DMS153 treated with DMSO at 0.1 percent for 48 hours (cell line): ENCODE data around the gene UNC119B.
A peak's percentile ranks its signal among the peaks of the same experiment; 100 is the strongest.

Experiments
- DNase-seq: peaks from one replicate; lab custom pipeline; 2025; ENCODE audit not compliant: unreplicated experiment; lab: John Stamatoyannopoulos, UW

The UNC119B gene

DNA sequence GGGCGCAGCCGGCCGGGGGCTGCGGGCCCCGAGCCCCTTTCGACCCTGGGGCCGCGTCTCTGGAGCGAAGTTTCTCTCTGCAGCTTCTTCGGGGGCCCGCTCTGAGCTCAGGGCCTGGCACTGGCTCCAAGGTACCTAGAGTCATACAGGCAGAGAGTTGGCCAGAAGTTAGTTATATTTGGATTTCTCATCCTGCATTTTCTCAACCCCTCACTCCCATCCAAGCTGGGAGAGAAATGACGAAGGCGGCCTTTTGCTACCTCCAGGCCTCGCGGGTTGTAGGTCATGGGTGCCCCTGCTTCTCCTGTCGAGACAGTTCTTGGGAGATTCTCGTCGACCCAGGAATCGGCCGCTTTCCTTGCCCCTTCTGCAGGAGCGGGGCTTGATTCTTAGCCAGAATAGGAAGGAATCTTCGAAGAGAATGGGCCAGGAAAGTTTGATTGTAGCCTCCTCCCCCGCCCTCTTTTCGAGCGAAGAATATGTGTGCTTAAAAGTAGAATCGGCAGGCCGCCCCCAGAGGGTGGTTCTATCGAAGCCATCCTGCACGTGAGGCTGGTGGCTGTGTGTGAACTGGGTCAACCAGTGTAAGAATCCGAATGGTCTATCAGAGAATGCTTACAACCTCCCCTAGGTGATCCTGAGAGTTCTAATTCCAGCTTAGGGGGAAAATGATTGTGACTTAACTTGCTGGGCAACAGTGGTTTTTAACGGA, 22.5 kb upstream of the UNC119B start:
- DNase-seq, result no peak

DNA sequence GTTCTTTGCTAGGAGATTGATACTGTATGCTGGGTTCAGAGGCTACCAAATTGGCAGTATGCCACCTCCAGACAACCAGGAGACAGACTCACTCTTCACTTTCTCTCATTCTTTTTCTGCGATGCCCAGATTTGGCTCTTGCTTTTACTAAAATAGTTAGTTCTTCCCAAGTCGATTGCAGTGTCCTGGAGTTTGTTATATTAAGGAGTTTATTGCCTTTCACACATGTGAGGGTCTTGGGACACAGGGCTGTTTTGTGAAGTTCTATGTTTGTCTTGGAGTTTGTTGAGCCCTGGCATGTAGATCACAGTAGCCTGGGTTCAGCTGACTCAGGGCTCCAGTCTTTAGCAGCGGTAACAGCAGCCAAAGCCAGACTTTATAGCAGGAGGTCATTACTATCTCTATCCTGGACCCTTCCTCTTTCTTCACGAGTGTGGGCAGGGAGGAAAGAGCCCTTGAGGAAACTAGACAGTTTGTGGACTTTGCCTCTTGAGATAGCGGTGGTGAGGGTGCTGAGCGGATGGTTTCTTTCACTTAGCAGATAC, 21.7 kb upstream of the UNC119B start:
- no peak for DNase-seq

DNA sequence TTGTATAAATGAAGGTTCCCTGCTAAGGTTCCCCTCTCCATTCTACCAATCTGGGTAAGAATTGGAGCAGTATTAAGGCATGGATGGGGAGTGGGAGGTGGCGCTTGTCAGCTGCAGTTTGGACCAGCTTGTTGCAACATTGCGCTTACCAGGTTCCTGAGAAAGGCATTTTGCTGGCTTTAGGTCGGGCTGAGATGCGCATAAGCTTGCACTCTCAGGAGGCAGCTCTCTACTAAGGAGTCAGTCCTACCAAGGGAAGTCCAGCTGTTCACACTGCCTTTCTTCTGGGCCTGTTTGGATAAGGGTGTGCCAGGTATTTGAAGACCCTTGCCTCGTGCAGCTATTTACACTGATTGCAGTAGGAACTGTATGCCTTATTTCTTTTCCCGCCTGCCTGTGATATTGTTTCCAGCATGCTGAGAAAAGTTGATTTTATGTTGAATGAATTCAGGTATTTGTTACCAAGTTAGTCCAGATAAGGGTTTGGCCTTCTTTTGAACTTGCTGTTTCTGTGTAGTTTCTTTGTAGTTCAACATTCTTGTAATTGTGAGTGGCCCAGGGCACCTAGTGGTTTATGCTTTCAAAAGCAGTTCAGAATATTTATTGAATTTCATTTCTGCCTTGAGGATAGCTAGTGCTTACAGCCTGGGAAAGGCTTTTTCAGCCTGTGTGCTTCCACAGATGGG, 20.7 kb upstream of the UNC119B start:
- DNase-seq, result no peak

DNA sequence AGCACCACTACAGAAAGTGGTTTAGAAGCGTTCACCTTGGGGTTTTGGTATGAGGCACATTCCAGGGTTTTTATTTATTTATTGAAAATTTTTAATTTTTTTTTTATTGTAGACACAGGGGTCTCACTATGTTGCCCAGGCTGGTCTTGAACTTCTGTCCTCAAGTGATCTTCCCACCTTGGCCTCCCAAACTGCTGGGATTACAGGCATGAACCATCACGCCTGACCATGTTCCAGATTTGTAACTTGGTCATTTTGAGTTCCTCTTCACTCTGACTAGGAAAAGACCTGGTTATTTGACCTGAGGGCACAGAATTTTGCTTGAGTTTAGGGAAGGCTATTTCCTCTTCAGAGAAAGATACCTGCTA, 20.2 kb upstream of the UNC119B start:
- no peak for DNase-seq

DNA sequence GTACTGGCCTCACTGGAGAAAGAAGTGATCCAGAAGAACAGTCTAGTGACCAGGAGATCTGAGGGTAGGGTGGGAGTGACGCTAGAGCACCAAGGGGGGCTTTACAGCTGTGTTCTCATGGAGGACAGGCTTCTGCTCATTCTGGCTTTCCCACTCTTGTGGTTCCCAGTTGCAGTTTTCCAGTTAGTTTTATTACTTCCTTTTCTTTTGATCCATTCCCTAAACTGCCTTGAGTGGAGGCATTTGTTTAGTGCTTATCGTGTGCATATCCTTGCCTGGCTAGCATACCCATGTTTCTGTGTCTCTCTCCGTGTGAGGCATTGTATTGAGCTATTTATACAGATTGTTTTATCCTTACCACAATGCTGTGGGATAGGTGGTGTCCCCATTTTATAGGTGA, 19.3 kb upstream of the UNC119B start:
- DNase-seq, result no peak

DNA sequence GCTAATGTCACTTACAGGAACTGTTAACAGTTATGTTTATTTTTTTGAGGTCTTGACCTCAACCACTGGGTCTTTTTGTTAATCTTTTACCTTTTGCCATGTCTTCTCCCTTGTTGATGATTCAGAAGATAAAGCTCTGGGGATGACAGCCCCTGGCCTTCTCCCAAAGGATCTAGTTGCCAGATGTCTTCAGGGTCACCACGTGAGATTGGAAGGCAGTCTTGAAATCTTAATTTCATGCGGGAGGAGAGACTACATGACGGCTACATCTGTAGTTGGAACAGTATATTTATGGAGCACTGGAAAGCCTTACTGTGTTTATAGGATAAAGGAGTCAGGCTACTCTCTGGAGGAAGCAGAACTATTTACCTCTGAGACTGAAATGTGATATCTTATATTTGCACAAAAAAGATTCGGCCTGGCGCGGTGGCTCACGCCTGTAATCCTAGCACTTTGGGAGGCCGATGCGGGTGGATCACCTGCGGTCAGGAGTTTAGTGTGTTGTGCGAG, 17.7 kb upstream of the UNC119B start:
- DNase-seq, result no peak

DNA sequence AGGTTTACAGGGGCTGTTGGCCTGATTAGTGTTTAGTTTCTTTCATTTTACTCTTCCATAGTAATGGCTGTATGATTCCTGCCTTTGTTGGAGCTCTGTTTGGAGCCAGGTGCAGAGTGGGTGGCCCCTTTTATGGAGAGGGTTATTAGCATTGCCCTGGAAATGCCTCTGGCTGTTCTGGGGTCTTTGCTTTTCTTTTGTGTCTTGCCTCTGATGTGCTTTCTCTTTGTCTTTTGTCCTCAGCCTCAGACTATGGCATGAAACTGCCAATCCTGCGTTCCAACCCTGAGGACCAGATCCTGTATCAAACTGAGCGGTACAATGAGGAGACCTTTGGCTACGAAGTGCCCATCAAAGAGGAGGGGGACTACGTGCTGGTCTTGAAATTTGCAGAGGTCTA, 16.4 kb upstream of the UNC119B start:
- no peak for DNase-seq

DNA sequence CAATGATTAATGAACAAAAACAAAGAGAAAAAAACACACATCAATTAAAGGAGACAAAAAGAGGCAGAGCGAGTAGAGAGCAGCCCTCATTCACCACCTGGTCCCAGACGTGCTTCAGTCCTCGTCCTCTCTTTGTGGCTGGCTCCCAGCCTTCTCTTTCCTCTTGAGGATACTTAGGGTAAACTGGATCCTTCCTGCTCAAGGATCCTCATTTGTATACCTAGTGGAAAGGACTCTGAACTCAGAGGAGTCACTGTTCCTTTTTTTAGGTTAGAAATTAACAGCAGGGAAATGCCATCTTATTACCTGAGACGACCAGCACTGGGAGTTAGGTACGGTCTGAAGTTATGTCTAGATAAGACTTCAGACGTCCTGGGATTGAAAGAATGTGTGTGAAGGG, 13.6 kb upstream of the UNC119B start:
- no peak for DNase-seq

DNA sequence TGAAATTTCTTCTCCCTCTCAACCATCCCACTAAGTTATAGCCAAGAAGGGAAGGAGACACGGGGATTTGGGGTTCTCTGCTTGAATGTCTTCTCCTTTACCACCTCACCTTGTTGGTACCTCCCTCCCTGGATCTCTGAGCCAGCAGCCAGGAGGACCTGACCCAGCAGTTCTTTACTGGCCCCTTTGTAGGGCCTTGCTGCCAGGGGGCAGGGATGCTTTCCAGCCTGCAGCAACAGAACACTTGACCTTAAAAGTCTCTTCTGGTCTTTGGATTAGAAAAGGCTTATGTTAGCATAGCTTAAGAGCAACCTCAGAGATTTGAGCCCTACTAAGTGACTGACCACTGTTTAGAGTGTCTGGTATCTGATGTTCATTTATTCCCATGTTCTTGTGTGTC, 12.9 kb upstream of the UNC119B start:
- no peak for DNase-seq

DNA sequence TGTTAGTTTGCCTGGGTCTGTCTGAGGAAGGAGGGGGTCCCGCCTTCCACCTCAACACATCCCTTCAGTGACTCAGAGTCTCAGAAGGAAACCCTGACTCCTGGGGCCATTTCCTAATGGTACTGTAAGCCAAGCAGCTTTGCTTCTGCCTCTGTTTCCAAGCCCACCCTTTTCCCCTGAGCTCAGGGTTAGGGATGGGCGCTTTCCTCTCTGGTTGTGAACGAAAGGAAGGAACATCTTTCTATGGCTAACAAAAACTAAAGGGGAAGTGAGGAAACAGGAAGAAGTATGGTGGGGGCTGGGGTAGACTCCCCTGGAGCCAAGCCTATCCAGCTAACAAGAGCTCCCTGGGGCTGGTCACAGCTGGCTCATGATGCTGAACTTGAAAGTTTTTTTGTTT, 11.6 kb upstream of the UNC119B start:
- no peak for DNase-seq

DNA sequence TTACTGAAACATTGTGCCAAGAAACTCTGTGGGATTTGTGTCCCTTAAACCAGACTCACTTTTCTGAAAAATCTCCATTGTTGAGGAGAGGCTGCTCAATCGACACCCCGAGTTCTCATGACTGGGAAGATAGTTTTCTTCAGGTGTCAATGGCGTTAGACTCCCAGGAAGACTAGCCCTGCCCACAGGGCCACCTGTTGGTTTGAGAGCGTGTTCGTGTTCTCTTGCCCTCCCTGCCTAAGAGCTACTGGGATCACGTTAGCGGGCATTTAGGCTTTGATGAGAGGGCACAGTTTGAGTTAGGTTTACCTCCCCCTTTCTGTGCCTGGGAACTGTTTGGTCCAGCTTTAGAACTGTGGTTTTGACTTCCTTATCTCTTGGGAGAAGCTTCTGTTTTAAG, 10.7 kb upstream of the UNC119B start:
- DNase-seq, result no peak

DNA sequence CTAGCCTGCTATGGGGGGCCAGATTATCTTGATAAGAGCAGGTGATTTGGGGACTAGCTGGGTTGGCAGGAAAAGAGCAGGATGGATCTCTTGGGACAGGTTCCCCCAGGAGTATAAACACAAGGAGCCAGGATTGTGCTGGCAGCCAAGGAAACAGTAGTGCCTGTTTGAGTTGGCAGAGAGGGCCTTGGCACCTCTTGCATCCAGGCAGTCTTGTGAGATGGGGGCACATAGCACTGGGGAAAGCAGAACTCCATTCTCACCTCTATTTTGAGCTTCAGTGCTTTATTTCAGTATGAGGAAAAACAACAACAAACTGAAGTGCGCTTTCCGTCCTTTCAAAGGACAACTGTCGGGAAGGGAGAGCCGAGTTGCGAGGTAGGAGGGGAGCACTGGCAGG, 9.4 kb upstream of the UNC119B start:
- no peak for DNase-seq

DNA sequence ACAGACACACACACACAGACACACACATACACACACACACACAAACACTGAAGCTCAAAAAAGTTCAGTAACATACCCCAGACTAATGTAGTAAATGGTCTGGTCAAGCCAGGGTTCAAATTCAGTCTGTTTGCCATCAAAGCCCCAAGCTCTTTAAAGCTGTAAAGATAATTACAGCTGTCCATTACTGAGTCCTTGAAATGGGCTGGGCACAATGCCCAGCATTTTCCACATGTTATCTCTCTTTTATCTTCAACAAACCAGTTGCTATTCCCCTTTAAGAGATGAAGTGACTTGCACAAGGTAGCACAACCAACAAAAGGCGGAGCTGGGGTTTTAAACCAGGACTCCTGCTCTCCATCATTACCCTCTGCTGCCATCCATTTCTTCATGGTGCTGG, 7.6 kb upstream of the UNC119B start:
- no peak for DNase-seq

DNA sequence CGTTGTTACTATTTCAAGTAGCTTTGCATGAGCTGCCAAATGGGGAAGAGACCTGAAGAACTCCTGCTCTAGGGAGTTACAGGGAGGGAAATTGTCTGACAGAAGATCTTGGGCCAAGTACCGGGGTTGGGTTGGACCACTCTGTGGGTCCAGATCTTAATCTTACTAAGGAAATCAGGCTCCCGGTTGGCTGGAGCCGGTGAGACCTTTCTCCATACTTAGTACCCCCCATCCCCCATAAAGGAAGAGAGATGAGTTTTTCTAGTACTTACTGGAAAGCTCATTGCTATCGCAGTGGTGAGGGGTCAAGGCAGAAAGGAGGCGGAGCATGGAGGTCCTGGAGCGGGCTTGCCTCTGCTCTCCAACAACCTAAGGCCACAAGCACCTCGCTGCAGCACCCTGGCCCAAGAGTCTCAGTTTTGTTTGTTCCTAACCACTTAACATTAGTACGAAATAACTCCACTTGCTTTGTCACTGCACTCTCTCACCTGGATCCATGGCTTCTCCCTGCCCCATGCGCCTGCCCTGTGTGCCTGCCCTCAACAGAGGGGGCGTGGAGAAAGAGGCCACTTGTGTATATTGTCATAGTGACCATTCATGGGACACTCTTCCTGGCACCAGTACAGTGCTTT, 6.8 kb upstream of the UNC119B start:
- no peak for DNase-seq

DNA sequence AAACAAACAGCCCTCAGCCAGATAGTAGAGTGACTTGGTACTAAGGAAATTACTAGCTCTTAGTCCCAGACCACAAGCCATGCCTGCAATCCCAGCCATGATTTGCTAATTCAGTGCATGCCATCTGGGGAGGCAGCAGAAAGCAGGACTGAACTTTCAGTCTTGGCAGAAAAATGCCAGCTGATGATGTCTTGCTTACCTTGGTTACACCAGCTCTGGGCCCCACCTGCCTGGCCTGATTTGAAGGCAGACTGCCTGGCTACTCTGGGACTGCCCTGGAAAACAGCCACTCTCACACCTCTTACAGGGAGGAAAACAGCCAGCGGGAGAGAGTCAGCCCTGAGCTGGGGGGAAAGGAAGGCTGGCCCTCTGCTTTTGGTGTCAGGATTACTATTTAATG, 4.6 kb upstream of the UNC119B start:
- DNase-seq, result no peak

DNA sequence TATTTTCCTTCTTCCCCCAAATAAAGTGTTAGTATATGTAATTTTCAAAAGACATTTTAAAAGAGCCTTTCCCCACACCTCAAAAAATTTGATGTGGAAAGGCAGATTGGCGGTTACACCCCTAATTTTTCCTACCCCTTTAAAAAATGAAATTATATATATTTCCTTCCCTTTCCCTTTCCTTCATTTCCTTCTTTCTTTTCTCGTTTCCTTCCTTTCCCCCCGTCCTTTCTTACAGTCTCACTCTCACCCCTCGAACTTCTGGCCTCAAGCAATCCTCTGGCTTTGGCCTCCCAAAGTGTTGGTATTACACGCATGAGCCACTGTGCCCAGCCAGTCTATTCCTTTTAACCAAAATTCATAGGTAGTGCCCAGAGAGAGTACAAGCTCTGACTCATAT, 4.2 kb upstream of the UNC119B start:
- DNase-seq, result no peak

DNA sequence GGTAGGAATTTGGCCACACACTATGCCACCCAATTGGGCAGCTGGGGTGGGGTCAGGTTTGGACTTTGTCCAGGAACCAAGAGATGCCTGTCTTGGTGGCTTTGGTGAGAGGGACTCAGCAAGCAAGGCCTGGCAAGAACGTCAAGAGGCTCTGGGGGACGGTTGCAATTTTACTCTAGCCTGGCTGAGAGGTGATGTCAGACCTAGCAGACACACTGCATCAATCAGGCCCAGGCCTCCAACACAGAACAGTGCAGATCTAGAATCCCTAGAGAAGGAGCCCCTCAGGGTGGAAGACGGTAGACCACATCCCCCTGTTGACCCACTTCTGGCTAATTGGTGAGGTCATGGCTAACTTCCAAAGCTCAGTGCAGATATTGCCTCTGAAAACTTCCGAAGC, 1.6 kb upstream of the UNC119B start:
- no peak for DNase-seq

DNA sequence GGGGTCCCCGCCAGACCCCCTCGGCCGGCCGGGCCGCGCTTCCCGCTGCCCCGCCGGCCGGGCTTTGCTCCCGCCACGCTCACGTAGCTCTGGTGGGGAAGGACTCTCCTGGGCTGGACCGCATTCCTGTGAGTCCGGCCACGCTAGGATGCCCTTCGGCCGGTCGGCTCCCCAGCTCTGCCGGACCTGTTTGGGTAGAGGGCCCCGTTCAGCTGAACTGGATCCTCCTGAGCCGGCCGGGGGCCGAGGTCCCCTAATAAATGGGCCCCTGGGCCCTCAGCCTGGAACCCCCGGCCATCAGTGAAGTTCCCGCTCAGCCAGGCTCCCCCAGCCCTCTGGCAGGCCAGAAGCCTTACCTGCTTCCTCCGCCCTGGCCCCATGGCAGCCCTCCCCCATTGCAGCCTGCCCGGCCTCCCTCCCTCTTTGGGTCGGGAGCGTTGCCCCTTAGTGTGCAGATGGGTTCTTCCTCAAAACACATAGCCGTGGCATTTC, 593 bp downstream of the UNC119B start:
- DNase-seq, result no peak

DNA sequence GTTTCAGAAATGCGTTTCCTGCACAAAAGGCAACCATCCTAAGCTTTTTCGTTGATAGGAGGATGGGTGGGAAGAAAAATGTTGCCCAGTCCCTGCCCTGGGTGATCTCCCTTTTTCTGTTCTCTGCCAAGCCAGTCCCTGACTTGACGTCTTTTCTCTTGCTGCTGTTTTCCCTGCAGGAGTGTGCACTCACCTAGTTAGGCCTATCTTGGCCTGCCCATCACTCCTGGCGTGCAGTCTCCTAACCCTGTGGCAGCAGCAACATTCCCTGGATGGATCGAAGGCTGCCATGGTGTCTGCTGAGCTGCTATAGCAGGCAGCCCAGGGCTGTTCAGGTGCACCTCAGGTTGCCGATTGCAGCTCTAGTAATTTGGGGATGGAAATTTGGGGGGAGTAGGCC, 1.2 kb downstream of the UNC119B start:
- DNase-seq, result no peak

DNA sequence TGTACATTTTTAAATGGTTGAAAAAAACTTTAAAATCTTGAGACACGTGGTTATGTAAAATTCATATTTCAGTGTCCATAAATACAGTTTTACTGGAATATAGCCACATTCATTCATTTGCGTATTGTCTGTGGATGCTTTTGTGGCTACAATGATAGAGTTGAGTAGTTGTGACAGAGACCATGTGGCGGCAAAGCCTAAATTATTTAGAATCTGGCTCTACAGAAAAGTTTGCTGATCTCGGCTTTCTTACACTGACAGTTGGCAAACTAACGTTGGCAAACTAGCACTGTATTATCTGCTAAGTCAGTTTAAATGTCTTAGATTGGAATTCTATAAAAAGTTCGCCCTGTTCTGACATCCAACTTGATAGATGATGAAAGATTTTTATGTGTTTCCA, 2.4 kb downstream of the UNC119B start:
- no peak for DNase-seq

DNA sequence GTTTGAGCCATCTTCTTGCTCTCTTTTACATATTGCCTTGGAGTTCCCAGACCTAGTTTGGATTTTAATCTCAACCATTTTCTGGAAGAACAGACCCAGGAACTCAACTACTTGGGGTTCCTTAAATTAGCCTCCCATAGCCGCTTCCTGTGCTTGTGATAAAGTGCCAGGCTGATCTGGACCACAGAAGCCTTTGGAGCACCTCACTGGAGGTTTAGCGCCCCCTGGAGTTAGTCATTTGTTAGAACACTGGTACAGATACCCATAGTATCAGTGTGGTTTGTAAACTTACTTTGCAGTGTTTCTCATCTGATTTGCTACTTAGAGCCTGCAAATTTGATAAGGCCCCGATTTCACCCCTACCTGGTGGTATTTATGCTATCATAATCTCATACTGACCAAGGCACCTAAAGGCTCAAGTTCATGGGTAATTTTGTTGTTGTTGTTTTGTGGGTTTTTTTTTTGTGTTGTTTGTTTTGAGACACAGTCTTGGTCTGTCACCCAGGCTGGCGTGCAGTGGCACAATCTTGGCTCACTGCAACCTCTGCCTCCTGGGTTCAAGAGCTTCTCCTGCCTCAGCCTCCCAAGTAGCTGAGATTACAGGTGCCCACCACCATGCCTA, 3.7 kb downstream of the UNC119B start:
- peak; percentile 82 for DNase-seq

DNA sequence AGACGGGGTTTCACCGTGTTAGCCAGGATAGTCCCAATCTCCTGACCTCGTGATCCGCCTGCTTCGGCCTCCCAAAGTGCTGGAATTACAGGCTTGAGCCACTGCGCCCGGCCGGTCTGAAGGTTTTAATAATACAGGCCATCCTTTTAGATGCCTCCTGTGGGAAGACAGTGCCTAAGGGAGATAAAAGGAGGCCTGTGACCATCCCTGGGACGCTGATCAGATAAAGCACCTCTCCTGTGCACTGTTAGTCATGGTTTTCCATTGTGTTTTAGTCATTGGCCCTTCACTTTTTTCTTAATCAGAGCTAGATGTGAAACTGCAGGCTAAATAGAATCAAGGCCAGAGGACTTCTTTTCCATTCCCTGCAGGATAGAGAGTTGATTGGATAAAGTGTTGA, 7.8 kb downstream of the UNC119B start:
- DNase-seq, result no peak
